Panc1 (cell line): ENCODE results near the gene EXTL1. TPM values are rescaled to one million over a fixed set of nuclear protein-coding genes. Genes with fewer than 3 reads are reported as not detected.

ENCODE experiments used
- ATAC-seq: fragments of 200-7000 bp; cut with Tn5 transposase; 2 replicates; pipeline ENCODE4 v1.9.1; 2020; ENCODE audit warnings: mild to moderate bottlenecking, moderate library complexity
- BruUV-seq: library from RNA; stranded (reverse); fragments of 400-500 nt; replicated peaks from 2 replicates; lab custom pipeline; 2021; lab: Mats Ljungman, UMichigan
- CTCF ChIA-PET: fragments of 300-600 bp; sonication (Branson Sonifier 250); formaldehyde crosslinking; loops from one replicate; lab custom pipeline; 2022; ENCODE audit warnings: antibody characterized with exemption; lab: Charles Lee
- POLR2A ChIA-PET: fragments of 300-600 bp; sonication (Branson Sonifier 250); formaldehyde crosslinking; loops from one replicate; lab custom pipeline; 2022; ENCODE audit warnings: antibody characterized with exemption; lab: Charles Lee
- DNase-seq: peaks from one replicate; pipeline ENCODE4 v3.0.0-alpha.2; 2010; ENCODE audit warnings: low read depth, low spot score
- H3K27ac ChIP-seq: 2 replicates; pipeline ENCODE4 v1.5.1; 2011; ENCODE audit warnings: mild to moderate bottlenecking, low read length, inconsistent platforms
- H3K27me3 ChIP-seq: fragments of 200-500 bp; sonication (Bioruptor generic); 2 replicates; pipeline ENCODE4 v1.6.0; 2014; ENCODE audit warnings: low read length, inconsistent platforms; ENCODE audit not compliant: control insufficient read depth, insufficient read depth
- H3K36me3 ChIP-seq: fragments of 200-500 bp; sonication (Bioruptor generic); 2 replicates; pipeline ENCODE4 v1.5.1; 2014; ENCODE audit warnings: inconsistent platforms, mild to moderate bottlenecking, low read length, moderate library complexity; ENCODE audit not compliant: control insufficient read depth, insufficient read depth
- H3K4me1 ChIP-seq: 2 replicates; pipeline ENCODE4 v1.5.1; 2011; ENCODE audit warnings: inconsistent platforms, mild to moderate bottlenecking, low read length, moderate library complexity; ENCODE audit not compliant: control insufficient read depth, insufficient read depth
- H3K4me3 ChIP-seq, 2 experiments: 2 replicates each; pipeline ENCODE4 v1.5.1; 2011 to 2012; ENCODE audit warnings: low read depth in 2 of 2, low read length in 2 of 2, mild to moderate bottlenecking in 2 of 2, inconsistent platforms in 1 of 2, moderate library complexity in 1 of 2
- H3K9me3 ChIP-seq: fragments of 200-500 bp; sonication (Bioruptor generic); 2 replicates; pipeline ENCODE4 v1.5.1; 2014; ENCODE audit warnings: low read depth, mild to moderate bottlenecking, inconsistent platforms, low read length, moderate library complexity; ENCODE audit not compliant: control insufficient read depth, insufficient read depth
- CTCF ChIP-seq: fragments of 450-650 bp; IDR thresholded peaks from 2 replicates; pipeline ENCODE4 v1.5.1; 2017; ENCODE audit warnings: mild to moderate bottlenecking
- POLR2AphosphoS5 ChIP-seq: IDR thresholded peaks from 2 replicates; pipeline ENCODE4 v1.6.1; 2012; ENCODE audit warnings: mild to moderate bottlenecking, low read depth, low read length, moderate library complexity
- REST ChIP-seq, 2 experiments: IDR thresholded peaks; 2 replicates each; pipeline ENCODE4 v1.6.1; 2011 to 2012; ENCODE audit warnings: low read depth in 2 of 2, control low read depth in 1 of 2, low read length in 1 of 2, mild to moderate bottlenecking in 1 of 2, moderate library complexity in 1 of 2; ENCODE audit not compliant: insufficient read depth in 1 of 2
- SIN3A ChIP-seq: IDR thresholded peaks from 2 replicates; pipeline ENCODE4 v1.6.1; 2012; ENCODE audit warnings: low read depth, mild to moderate bottlenecking, low read length, moderate library complexity, borderline replicate concordance; ENCODE audit not compliant: insufficient read depth
- TCF7L2 ChIP-seq: IDR thresholded peaks from 2 replicates; pipeline ENCODE4 v1.6.1; 2011; ENCODE audit warnings: mild to moderate bottlenecking, low read depth, low read length, inconsistent platforms
- in situ Hi-C: cut with HindIII; loops from 2 replicates; pipeline ENCODE4 v1.10.0; 2016; ENCODE audit warnings: low sequenced_read_pairs, low pct_unique_long_range_greater_than_20kb
- intact Hi-C: fragments of 100-400 bp; cut with micrococcal nuclease; formaldehyde crosslinking; loops from one replicate; pipeline ENCODE4 v1.10.0; 2022; ENCODE audit not compliant: unreplicated experiment
- total RNA-seq: library from RNA; stranded (reverse); gene quantifications from one replicate; pipeline ENCODE4 v1.2.1, GENCODE V29; 2021; ENCODE audit not compliant: unreplicated experiment

Gene EXTL1
- total RNA-seq, 1 experiment from 2014 or later, result 0.10 TPM

GRCh38 chr1:26023009-26023408 is 1.4 kb downstream of the EXTL1 start:
- ATAC-seq, result peak; percentile 43
- DNase-seq, result no peak
- Histone ChIP-seq H3K36me3 (no peaks in the 10 kb centered on the region), H3K4me3 (no peak overlapping the region), H3K4me1 (no peaks in the 10 kb centered on the region), H3K9me3 (no peaks in the 10 kb centered on the region), H3K27me3 (no peaks in the 10 kb centered on the region), H3K27ac (no peak overlapping the region)
- intact Hi-C loops, result no loop called here
- TF ChIP-seq REST (IDR thresholded peaks at IDR 0.05; ENCODE audit: insufficient read depth in 1 of 2, low read depth in 2 of 2, low read length in 1 of 2) (no peak), CTCF (no peak), SIN3A (no peak), POLR2AphosphoS5 (no peak)
- in situ Hi-C loops, result no loop called here
- POLR2A ChIA-PET, result no interaction called here
- CTCF ChIA-PET, result no interaction called here
- BruUV-seq, result no TSS peak

GRCh38 chr1:26023826-26024225 is 2.3 kb downstream of the EXTL1 start:
- POLR2A ChIA-PET, result interaction anchor here (0.6 kb wide), 1 partner anchor 12 kb away, joined by 3 read pairs; no protein-coding TSS in a partner anchor
- BruUV-seq, result no TSS peak

More at GRCh38 chr1:26023826-26024225, 2.3 kb downstream of the EXTL1 start:
- Histone ChIP-seq H3K27ac (no peak overlapping the region), H3K36me3 (no peaks in the 10 kb centered on the region), H3K9me3 (no peaks in the 10 kb centered on the region), H3K4me3 (no peak overlapping the region), H3K4me1 (peaks cover 5% of the 10 kb centered on the region; the same call in 1 of the 2 replicates), H3K27me3 (no peaks in the 10 kb centered on the region)
- TF ChIP-seq CTCF, result no peak
- no peak for TF ChIP-seq POLR2AphosphoS5
- no peak for TF ChIP-seq SIN3A
- no peak for TF ChIP-seq TCF7L2
- no peak for TF ChIP-seq REST (IDR thresholded peaks at IDR 0.05; ENCODE audit: insufficient read depth in 1 of 2, low read depth in 2 of 2, low read length in 1 of 2)
- ATAC-seq (no peak), DNase-seq (no peak)
- in situ Hi-C loops, result no loop called here
- CTCF ChIA-PET, result no interaction called here
- intact Hi-C loops, result no loop called here
